DOHH2 (cell line): Measurements from ENCODE around the gene RANBP1.

ENCODE experiments used
- EZH2phosphoT487 ChIP-seq: fragments of 200-600 bp; sonication (generic); IDR thresholded peaks from 2 replicates; pipeline ENCODE4 v1.6.1; 2017; ENCODE audit warnings: borderline replicate concordance, mild to moderate bottlenecking, antibody characterized with exemption, low read length, moderate library complexity, mixed read lengths
- TF ChIP-seq, protein P1 (sequence below): fragments of 200-600 bp; sonication (generic); IDR thresholded peaks from one replicate; pipeline ENCODE4 v1.5.1; 2014; ENCODE audit warnings: antibody characterized with exemption, mild to moderate bottlenecking, low read depth, low read length; ENCODE audit not compliant: poor library complexity, severe bottlenecking

DNA sequence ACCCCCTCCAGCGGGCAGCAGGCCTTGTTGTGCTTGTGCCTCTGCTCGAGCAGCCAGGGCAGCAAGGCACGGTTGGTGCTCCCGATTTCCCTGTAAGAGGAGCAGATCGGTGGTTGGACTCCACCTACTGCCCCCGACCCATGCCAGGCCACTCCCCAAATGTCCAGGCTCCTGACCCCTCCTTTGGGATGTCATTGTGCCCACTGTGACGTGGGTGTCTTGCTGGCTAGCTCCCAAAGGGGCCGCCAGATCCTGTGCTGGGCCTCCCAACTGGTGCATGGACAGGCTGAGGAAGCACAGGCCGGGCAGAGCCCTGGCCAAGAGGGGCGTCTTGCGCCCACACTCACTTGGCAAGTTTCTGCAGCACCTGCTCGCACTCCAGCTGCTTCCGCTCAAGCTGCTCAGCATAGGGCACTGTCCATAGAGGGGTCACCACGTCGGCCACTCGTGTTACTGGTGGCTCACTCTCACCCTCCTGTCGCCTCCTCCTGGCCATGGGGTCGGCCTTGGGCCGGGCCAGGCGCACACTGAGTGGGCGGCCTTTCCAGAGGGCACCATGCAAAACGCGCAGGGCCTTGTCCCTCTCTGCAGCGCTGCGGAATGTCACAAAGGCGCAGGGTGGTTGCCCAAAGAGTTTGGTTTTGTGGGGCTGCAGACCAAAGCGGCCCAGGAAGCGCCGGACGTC lies at the start of gene RANBP1:
- TF ChIP-seq, protein P1, sequence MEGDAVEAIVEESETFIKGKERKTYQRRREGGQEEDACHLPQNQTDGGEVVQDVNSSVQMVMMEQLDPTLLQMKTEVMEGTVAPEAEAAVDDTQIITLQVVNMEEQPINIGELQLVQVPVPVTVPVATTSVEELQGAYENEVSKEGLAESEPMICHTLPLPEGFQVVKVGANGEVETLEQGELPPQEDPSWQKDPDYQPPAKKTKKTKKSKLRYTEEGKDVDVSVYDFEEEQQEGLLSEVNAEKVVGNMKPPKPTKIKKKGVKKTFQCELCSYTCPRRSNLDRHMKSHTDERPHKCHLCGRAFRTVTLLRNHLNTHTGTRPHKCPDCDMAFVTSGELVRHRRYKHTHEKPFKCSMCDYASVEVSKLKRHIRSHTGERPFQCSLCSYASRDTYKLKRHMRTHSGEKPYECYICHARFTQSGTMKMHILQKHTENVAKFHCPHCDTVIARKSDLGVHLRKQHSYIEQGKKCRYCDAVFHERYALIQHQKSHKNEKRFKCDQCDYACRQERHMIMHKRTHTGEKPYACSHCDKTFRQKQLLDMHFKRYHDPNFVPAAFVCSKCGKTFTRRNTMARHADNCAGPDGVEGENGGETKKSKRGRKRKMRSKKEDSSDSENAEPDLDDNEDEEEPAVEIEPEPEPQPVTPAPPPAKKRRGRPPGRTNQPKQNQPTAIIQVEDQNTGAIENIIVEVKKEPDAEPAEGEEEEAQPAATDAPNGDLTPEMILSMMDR: no peak
- no peak for TF ChIP-seq EZH2phosphoT487
